ENCODE results near the gene OR51V1.

OR51V1 gene

GRCh38 chr11:5240056-5240455 lies 39.6 kb upstream of the OR51V1 start:
- Histone ChIP-seq H3K36me3 (no peaks in the 10 kb centered on the region), H3K9me3 (no peaks in the 10 kb centered on the region), H3K4me1 (ENCODE audit: control insufficient read depth in 1 of 2, insufficient read depth in 1 of 2, low read depth in 1 of 2, low read length in 1 of 2) (no peaks in the 10 kb centered on the region), H3K27me3 (no peaks in the 10 kb centered on the region), H3K4me3 (ENCODE audit: low read depth in 1 of 2, low read length in 1 of 2) (no peak overlapping the region), H3K27ac (no peak overlapping the region)
- TF ChIP-seq CTCF (IDR thresholded peaks at IDR 0.05): no peak

GRCh38 chr11:5239046-5239445 lies 38.6 kb upstream of the OR51V1 start:
- no peaks in the 10 kb centered on the region for H3K9me3 ChIP-seq
- H3K4me3 ChIP-seq (ENCODE audit: low read depth in 1 of 2, low read length in 1 of 2): no peak overlapping the region
- no peaks in the 10 kb centered on the region for H3K27me3 ChIP-seq
- no peaks in the 10 kb centered on the region for H3K36me3 ChIP-seq
- H3K4me1 ChIP-seq (ENCODE audit: control insufficient read depth in 1 of 2, insufficient read depth in 1 of 2, low read depth in 1 of 2, low read length in 1 of 2): no peaks in the 10 kb centered on the region
- TF ChIP-seq CTCF (IDR thresholded peaks at IDR 0.05): no peak
- no peak overlapping the region for H3K27ac ChIP-seq

- H3K27me3 ChIP-seq: no peaks in the 10 kb centered on the region
- TF ChIP-seq CTCF (IDR thresholded peaks at IDR 0.05): no peak
- H3K27ac ChIP-seq: no peak overlapping the region
- H3K9me3 ChIP-seq: no peaks in the 10 kb centered on the region
- no peak overlapping the region for H3K4me3 ChIP-seq (ENCODE audit: low read depth in 1 of 2, low read length in 1 of 2)
- H3K36me3 ChIP-seq: no peaks in the 10 kb centered on the region
- no peaks in the 10 kb centered on the region for H3K4me1 ChIP-seq (ENCODE audit: control insufficient read depth in 1 of 2, insufficient read depth in 1 of 2, low read depth in 1 of 2, low read length in 1 of 2)
Measured at GRCh38 chr11:5238486-5238885, 38.0 kb upstream of the OR51V1 start.

- no peak for TF ChIP-seq CTCF (IDR thresholded peaks at IDR 0.05)
- H3K9me3 ChIP-seq: no peaks in the 10 kb centered on the region
Measured at GRCh38 chr11:5237420-5237819, 36.9 kb upstream of the OR51V1 start.

GRCh38 chr11:5235364-5236095 lies 35.0 kb upstream of the OR51V1 start:
- H3K4me1 ChIP-seq (ENCODE audit: control insufficient read depth in 1 of 2, insufficient read depth in 1 of 2, low read depth in 1 of 2, low read length in 1 of 2): no peaks in the 10 kb centered on the region
- no peaks in the 10 kb centered on the region for H3K9me3 ChIP-seq
- H3K4me3 ChIP-seq (ENCODE audit: low read depth in 1 of 2, low read length in 1 of 2): no peak overlapping the region
- H3K27me3 ChIP-seq: no peaks in the 10 kb centered on the region
- H3K36me3 ChIP-seq: no peaks in the 10 kb centered on the region
- H3K27ac ChIP-seq: no peak overlapping the region
- no peak for TF ChIP-seq CTCF (IDR thresholded peaks at IDR 0.05)

More at GRCh38 chr11:5237420-5237819, 36.9 kb upstream of the OR51V1 start:
- no peaks in the 10 kb centered on the region for H3K4me1 ChIP-seq (ENCODE audit: control insufficient read depth in 1 of 2, insufficient read depth in 1 of 2, low read depth in 1 of 2, low read length in 1 of 2)
- H3K27ac ChIP-seq: no peak overlapping the region
- H3K27me3 ChIP-seq: no peaks in the 10 kb centered on the region
- no peaks in the 10 kb centered on the region for H3K36me3 ChIP-seq
- no peak overlapping the region for H3K4me3 ChIP-seq (ENCODE audit: low read depth in 1 of 2, low read length in 1 of 2)
